Endothelial cell of umbilical vein (primary cell): ENCODE measurements around the gene VSTM4. TPM values are rescaled to one million over a fixed set of nuclear protein-coding genes. Genes with fewer than 3 reads are reported as not detected.

ENCODE experiments used
- BruUV-seq: library from RNA; stranded (reverse); fragments of 400-500 nt; replicated peaks from 2 replicates; lab custom pipeline; 2021; lab: Mats Ljungman, UMichigan
- CTCF ChIA-PET: fragments of 300-600, 350-600 bp; sonication (Branson Sonifier 250); formaldehyde crosslinking; loops from one replicate; lab custom pipeline; 2021; ENCODE audit warnings: antibody characterized with exemption, inconsistent platforms; lab: Charles Lee
- POLR2A ChIA-PET: fragments of 300-600, 350-600 bp; sonication (Branson Sonifier 250); formaldehyde crosslinking; loops from one replicate; lab custom pipeline; 2021; ENCODE audit warnings: antibody characterized with exemption, inconsistent platforms; lab: Charles Lee
- DNase-seq: peaks from one replicate; pipeline ENCODE4 v3.0.0-alpha.2; 2011; ENCODE audit warnings: low read depth, low spot score
- FAIRE-seq: peaks from 2 replicates; lab custom pipeline; 2011; peaks lifted over from hg19 to GRCh38; lab: Jason Lieb, UNC
- H2AFZ ChIP-seq: 2 replicates; pipeline ENCODE4 v1.6.0; 2012; ENCODE audit warnings: low read depth, low read length, control low read depth, inconsistent platforms
- H3K27ac ChIP-seq: 2 replicates; pipeline ENCODE4 v1.5.1; 2011; ENCODE audit warnings: low read depth, mild to moderate bottlenecking, control low read depth, low read length, moderate library complexity; ENCODE audit not compliant: insufficient read depth
- H3K27me3 ChIP-seq, 2 experiments: 2 replicates each; pipeline versions ENCODE4 v1.6.0 to v1.6.1; 2011; ENCODE audit warnings: low read length in 2 of 2, mixed read lengths in 1 of 2; ENCODE audit not compliant: control insufficient read depth in 2 of 2, insufficient read depth in 2 of 2
- H3K36me3 ChIP-seq, 2 experiments: 2 replicates in 1 of 2; 3 replicates in 1 of 2; pipeline ENCODE4 v1.5.1; 2011; ENCODE audit warnings: low read length in 2 of 2, mild to moderate bottlenecking in 1 of 2, moderate library complexity in 1 of 2; ENCODE audit not compliant: control insufficient read depth in 2 of 2, insufficient read depth in 2 of 2; ENCODE audit errors: extremely low read depth in 1 of 2
- H3K4me1 ChIP-seq: 3 replicates; pipeline ENCODE4 v1.5.1; 2011; ENCODE audit warnings: mild to moderate bottlenecking, low read length; ENCODE audit not compliant: control insufficient read depth, insufficient read depth; ENCODE audit errors: extremely low read depth
- H3K4me2 ChIP-seq: 2 replicates; pipeline ENCODE4 v1.6.1; 2011; ENCODE audit warnings: low read length, control low read depth, mixed read lengths; ENCODE audit not compliant: insufficient read depth
- H3K4me3 ChIP-seq, 3 experiments: fragments of 200-600 bp in 1 of 3; sonication (generic), shearing (Covaris generic) in 1 of 3; replicated peaks in 1 of 3; 2 replicates each; pipeline ENCODE4 v1.5.1; 2011 to 2016; ENCODE audit warnings: control low read depth in 3 of 3, low read length in 3 of 3, mild to moderate bottlenecking in 2 of 3, inconsistent platforms in 1 of 3, low read depth in 1 of 3, moderate library complexity in 1 of 3; ENCODE audit not compliant: insufficient read depth in 1 of 3
- H3K79me2 ChIP-seq: 2 replicates; pipeline ENCODE4 v1.6.0; 2012; ENCODE audit warnings: low read length, inconsistent platforms; ENCODE audit not compliant: control insufficient read depth, insufficient read depth
- H3K9ac ChIP-seq: replicated peaks from 2 replicates; pipeline ENCODE3; 2011; ENCODE audit warnings: low read length, control low read depth; ENCODE audit not compliant: insufficient read depth; ENCODE audit errors: extremely low read depth
- H3K9me1 ChIP-seq: replicated peaks from 3 replicates; pipeline ENCODE4 v1.6.0; 2011; ENCODE audit warnings: mild to moderate bottlenecking, low read length; ENCODE audit not compliant: control insufficient read depth, insufficient read depth; ENCODE audit errors: extremely low read depth
- H3K9me3 ChIP-seq: replicated peaks from 2 replicates; pipeline ENCODE4 v1.5.1; 2012; ENCODE audit warnings: low read length, inconsistent platforms; ENCODE audit not compliant: control insufficient read depth, insufficient read depth
- H4K20me1 ChIP-seq: replicated peaks from 2 replicates; pipeline ENCODE3; 2011; ENCODE audit warnings: mild to moderate bottlenecking, low read length; ENCODE audit not compliant: control insufficient read depth, insufficient read depth; ENCODE audit errors: extremely low read depth
- EZH2 ChIP-seq: IDR thresholded peaks from 2 replicates; pipeline ENCODE4 v1.6.1; 2012; ENCODE audit warnings: borderline replicate concordance, low read depth, mild to moderate bottlenecking, moderate library complexity, low read length, inconsistent platforms; ENCODE audit not compliant: severe bottlenecking
- FOS ChIP-seq: IDR thresholded peaks from 2 replicates; pipeline ENCODE4 v1.6.1; 2011; ENCODE audit warnings: mild to moderate bottlenecking, low read length, moderate library complexity, borderline replicate concordance; ENCODE audit not compliant: insufficient read depth
- GATA2 ChIP-seq: IDR thresholded peaks from 2 replicates; pipeline ENCODE4 v1.7.0; 2011; ENCODE audit warnings: low read depth, mild to moderate bottlenecking, moderate library complexity, mixed read lengths, low read length; ENCODE audit not compliant: insufficient read length, insufficient read depth
- JUN ChIP-seq: IDR thresholded peaks from 2 replicates; pipeline ENCODE4 v1.6.1; 2011; ENCODE audit warnings: borderline replicate concordance, low read depth; ENCODE audit not compliant: insufficient read length, insufficient read depth
- MYC ChIP-seq: IDR thresholded peaks from one replicate; pipeline ENCODE4 v1.6.1; 2011; ENCODE audit warnings: mild to moderate bottlenecking, low read depth, low read length
- POLR2A ChIP-seq: IDR thresholded peaks from 2 replicates; pipeline ENCODE4 v1.6.1; 2012; ENCODE audit warnings: low read depth, mild to moderate bottlenecking, control low read depth, low read length
- POLR2AphosphoS5 ChIP-seq: IDR thresholded peaks from 2 replicates; pipeline ENCODE4 v1.6.1; 2012; ENCODE audit warnings: low read depth, mild to moderate bottlenecking, control low read depth, low read length, moderate library complexity; ENCODE audit not compliant: insufficient read depth
- dilution Hi-C: fragments of 300-500 bp; cut with MboI; formaldehyde crosslinking; loops from one replicate; pipeline ENCODE4 v1.15.0; 2019; ENCODE audit warnings: low sequenced_read_pairs; ENCODE audit not compliant: extremely low pct_ligation_motif_present
- intact Hi-C: fragments of 100-400 bp; cut with micrococcal nuclease; formaldehyde crosslinking; loops from one replicate; pipeline ENCODE4 v1.10.0; 2022
- polyA plus RNA-seq, 4 experiments: library from polyadenylated mRNA; depleted of rRNA in 3 of 4; stranded (reverse) in 3 of 4; unstranded in 1 of 4; fragments of >200 nt; gene quantifications; 2 replicates each; pipeline versions ENCODE4 v1.2.1 to v1.2.3, GENCODE V29; 2011 to 2012; ENCODE audit warnings: missing spikeins in 1 of 4
- total RNA-seq: library from RNA; stranded (reverse); gene quantifications from 2 replicates; pipeline ENCODE4 v1.2.3, GENCODE V29; 2021
- TF ChIP-seq, protein P1 (sequence below): IDR thresholded peaks from 2 replicates; pipeline ENCODE4 v1.6.1; 2011; ENCODE audit not compliant: insufficient read depth, insufficient read length
- TF ChIP-seq, protein P2 (sequence below), 2 donors: IDR thresholded peaks; 1 replicate in 1 of 2; 2 replicates in 1 of 2; pipeline ENCODE4 v1.5.1; 2011; ENCODE audit warnings: low read length in 2 of 2, mild to moderate bottlenecking in 2 of 2, moderate library complexity in 2 of 2, control low read depth in 1 of 2, inconsistent platforms in 1 of 2, low read depth in 1 of 2; ENCODE audit not compliant: insufficient read depth in 1 of 2; ENCODE audit errors: extremely low read depth in 1 of 2

VSTM4 gene
- total and polyA plus RNA-seq, 2 donors (not counting 3 experiments of a cell fraction or from before 2014, with no cell fraction given) = 0.07 TPM

DNA sequence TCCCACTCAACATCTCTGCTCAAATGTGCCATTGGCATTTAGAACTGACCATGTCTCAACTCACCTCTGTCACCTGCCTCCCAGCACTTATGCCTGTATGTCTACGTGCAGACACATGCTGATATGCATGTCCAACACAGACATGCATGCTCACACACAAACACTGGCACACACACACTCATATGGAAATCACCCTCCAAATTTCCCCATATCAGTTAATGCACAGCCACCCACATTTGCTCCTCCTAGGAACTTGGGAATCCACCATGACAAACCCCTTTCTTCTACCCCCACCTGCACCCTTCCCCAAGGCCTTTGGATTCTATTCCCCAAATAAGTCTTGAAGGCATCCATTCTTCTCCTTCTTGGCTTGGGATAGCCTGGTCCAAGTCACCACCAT is 14.1 kb upstream of the VSTM4 start:
- H3K27ac ChIP-seq = no peak overlapping the region
- no peaks in the 10 kb centered on the region for H3K9me1 ChIP-seq
- no peaks in the 10 kb centered on the region for H3K79me2 ChIP-seq
- no peaks in the 10 kb centered on the region for H3K4me1 ChIP-seq
- DNase-seq = no peak
- TF ChIP-seq POLR2A = no peak
- no peak for TF ChIP-seq EZH2
- no peak for TF ChIP-seq GATA2
- TF ChIP-seq POLR2AphosphoS5 = no peak
- TF ChIP-seq FOS = no peak
- no peak for TF ChIP-seq JUN
- TF ChIP-seq MYC = no peak
- TF ChIP-seq, protein P1, sequence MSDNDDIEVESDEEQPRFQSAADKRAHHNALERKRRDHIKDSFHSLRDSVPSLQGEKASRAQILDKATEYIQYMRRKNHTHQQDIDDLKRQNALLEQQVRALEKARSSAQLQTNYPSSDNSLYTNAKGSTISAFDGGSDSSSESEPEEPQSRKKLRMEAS = no peak
- TF ChIP-seq, protein P2, sequence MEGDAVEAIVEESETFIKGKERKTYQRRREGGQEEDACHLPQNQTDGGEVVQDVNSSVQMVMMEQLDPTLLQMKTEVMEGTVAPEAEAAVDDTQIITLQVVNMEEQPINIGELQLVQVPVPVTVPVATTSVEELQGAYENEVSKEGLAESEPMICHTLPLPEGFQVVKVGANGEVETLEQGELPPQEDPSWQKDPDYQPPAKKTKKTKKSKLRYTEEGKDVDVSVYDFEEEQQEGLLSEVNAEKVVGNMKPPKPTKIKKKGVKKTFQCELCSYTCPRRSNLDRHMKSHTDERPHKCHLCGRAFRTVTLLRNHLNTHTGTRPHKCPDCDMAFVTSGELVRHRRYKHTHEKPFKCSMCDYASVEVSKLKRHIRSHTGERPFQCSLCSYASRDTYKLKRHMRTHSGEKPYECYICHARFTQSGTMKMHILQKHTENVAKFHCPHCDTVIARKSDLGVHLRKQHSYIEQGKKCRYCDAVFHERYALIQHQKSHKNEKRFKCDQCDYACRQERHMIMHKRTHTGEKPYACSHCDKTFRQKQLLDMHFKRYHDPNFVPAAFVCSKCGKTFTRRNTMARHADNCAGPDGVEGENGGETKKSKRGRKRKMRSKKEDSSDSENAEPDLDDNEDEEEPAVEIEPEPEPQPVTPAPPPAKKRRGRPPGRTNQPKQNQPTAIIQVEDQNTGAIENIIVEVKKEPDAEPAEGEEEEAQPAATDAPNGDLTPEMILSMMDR (IDR thresholded peaks at IDR 0.05; ENCODE audit: extremely low read depth in 1 of 2, insufficient read depth in 1 of 2, low read depth in 1 of 2, low read length in 2 of 2) = no peak
- no peak overlapping the region for H3K4me3 ChIP-seq
- no peaks in the 10 kb centered on the region for H3K9me3 ChIP-seq
- dilution Hi-C loops (no loop called here), intact Hi-C loops (no loop called here)
- no peak overlapping the region for H2AFZ ChIP-seq
- no TSS peak for BruUV-seq
- no peak overlapping the region for H3K9ac ChIP-seq
- no peaks in the 10 kb centered on the region for H3K36me3 ChIP-seq
- no peaks in the 10 kb centered on the region for H4K20me1 ChIP-seq
- FAIRE-seq = no peak
- POLR2A ChIA-PET = no interaction called here
- H3K27me3 ChIP-seq = no peaks in the 10 kb centered on the region
- no peak overlapping the region for H3K4me2 ChIP-seq
- CTCF ChIA-PET = no interaction called here
